ENCODE results near the gene FURIN.

DNA sequence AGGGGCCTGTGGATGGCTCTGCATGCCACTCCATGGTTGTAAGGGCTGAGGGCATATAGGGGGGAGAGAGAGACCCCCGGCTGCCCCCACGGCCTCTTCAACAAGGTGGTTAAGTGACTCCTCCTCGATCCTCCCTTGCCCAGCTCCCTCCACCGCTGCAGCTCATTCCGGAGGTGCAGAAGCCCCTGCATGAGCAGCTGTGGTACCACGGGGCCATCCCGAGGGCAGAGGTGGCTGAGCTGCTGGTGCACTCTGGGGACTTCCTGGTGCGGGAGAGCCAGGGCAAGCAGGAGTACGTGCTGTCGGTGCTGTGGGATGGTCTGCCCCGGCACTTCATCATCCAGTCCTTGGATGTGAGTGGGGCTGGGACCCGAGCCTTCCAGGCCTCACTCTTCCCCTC is 22.5 kb downstream of the FURIN start:
- TF ChIP-seq POLR2A (IDR thresholded peaks at IDR 0.05) (no peak), CTCF (IDR thresholded peaks at IDR 0.05) (no peak), POLR2AphosphoS5 (IDR thresholded peaks at IDR 0.05; ENCODE audit: insufficient read depth in 1 of 2, low read depth in 1 of 2) (no peak)

Measured in vagina (tissue), 2 donors.